Measurements from ENCODE around the gene ATAD3C. TPM values are rescaled to one million over a fixed set of nuclear protein-coding genes. Genes with fewer than 3 reads are reported as not detected.
"Not testable (repeated sequence)": the region's sequence is repeated elsewhere in the genome, so short reads cannot be mapped to it uniquely, and the experiment has no call there.

Gene ATAD3C
- total RNA-seq, 1 experiment from 2014 or later = 2.0 TPM

- H3K27ac Mint-ChIP-seq (ENCODE audit: low read depth, unreplicated experiment) = no peak overlapping the region
- no peaks in the 10 kb centered on the region for H3K27me3 Mint-ChIP-seq (ENCODE audit: insufficient read depth, unreplicated experiment)
- no peak overlapping the region for H3K4me3 Mint-ChIP-seq (ENCODE audit: unreplicated experiment)
- BruUV-seq (replicated peaks) = no TSS peak
- intact Hi-C loops (cut with micrococcal nuclease) = no loop called here
- ChIA-PET CTCF (no interaction called here), POLR2A (no interaction called here)
- no peak for DNase-seq (ENCODE audit: unreplicated experiment)
- H3K4me1 Mint-ChIP-seq (ENCODE audit: insufficient read depth, unreplicated experiment) = no peaks in the 10 kb centered on the region
- peaks cover 33% of the 10 kb centered on the region for H3K36me3 Mint-ChIP-seq (ENCODE audit: insufficient read depth, unreplicated experiment)
- TF ChIP-seq, protein P1, sequence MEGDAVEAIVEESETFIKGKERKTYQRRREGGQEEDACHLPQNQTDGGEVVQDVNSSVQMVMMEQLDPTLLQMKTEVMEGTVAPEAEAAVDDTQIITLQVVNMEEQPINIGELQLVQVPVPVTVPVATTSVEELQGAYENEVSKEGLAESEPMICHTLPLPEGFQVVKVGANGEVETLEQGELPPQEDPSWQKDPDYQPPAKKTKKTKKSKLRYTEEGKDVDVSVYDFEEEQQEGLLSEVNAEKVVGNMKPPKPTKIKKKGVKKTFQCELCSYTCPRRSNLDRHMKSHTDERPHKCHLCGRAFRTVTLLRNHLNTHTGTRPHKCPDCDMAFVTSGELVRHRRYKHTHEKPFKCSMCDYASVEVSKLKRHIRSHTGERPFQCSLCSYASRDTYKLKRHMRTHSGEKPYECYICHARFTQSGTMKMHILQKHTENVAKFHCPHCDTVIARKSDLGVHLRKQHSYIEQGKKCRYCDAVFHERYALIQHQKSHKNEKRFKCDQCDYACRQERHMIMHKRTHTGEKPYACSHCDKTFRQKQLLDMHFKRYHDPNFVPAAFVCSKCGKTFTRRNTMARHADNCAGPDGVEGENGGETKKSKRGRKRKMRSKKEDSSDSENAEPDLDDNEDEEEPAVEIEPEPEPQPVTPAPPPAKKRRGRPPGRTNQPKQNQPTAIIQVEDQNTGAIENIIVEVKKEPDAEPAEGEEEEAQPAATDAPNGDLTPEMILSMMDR (IDR thresholded peaks at IDR 0.05; ENCODE audit: unreplicated experiment) = no peak
- peaks cover 7% of the 10 kb centered on the region for H3K9me3 Mint-ChIP-seq (ENCODE audit: unreplicated experiment)
Measured at GRCh38 chr1:1411626-1412025, 37.9 kb upstream of the ATAD3C start.

GRCh38 chr1:1412311-1412902, 37.1 kb upstream of the ATAD3C start:
- H3K36me3 Mint-ChIP-seq (ENCODE audit: insufficient read depth, unreplicated experiment) = peaks cover 25% of the 10 kb centered on the region

DNA sequence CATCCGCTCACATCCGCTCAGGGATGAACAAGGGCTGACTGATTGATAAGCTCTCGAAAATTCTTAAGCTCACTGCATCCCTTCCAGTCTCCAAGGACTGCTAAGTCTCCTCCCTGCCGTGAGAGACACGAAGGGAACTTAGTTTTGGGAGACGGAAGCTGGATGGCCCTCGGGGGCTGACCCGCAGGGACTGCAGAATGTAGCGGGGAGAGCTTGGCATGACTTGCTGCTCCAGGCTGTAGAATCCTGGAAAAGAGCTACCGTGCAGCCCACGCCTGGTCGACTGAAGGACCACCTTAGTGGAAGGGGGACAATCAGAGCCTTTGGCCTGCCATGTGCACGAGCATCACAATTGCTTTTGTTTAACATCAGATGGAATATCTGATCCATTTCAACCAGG, 33.7 kb upstream of the ATAD3C start:
- DNase-seq (ENCODE audit: unreplicated experiment) = no peak
- intact Hi-C loops (cut with micrococcal nuclease) = no loop called here
- no peak overlapping the region for H3K27ac Mint-ChIP-seq (ENCODE audit: low read depth, unreplicated experiment)
- H3K9me3 Mint-ChIP-seq (ENCODE audit: unreplicated experiment) = peaks cover 7% of the 10 kb centered on the region
- TF ChIP-seq, protein P1 (IDR thresholded peaks at IDR 0.05; ENCODE audit: unreplicated experiment) = no peak
- H3K4me1 Mint-ChIP-seq (ENCODE audit: insufficient read depth, unreplicated experiment) = no peaks in the 10 kb centered on the region
- H3K36me3 Mint-ChIP-seq (ENCODE audit: insufficient read depth, unreplicated experiment) = peaks cover 8% of the 10 kb centered on the region
- ChIA-PET CTCF (interaction anchor here (0.6 to 1.8 kb wide), 3 partner anchors 25 to 591 kb away, joined by 3 to 8 read pairs (median 3); no protein-coding TSS in a partner anchor), POLR2A (interaction anchor here (0.7 to 1.0 kb wide), 2 partner anchors 8 to 17 kb away, joined by 3 read pairs; partner anchors contain the start of genes CCNL2 and MRPL20)
- no peak overlapping the region for H3K4me3 Mint-ChIP-seq (ENCODE audit: unreplicated experiment)
- no TSS peak for BruUV-seq (replicated peaks)
- no peaks in the 10 kb centered on the region for H3K27me3 Mint-ChIP-seq (ENCODE audit: insufficient read depth, unreplicated experiment)

More at GRCh38 chr1:1412311-1412902, 37.1 kb upstream of the ATAD3C start:
- H3K4me3 Mint-ChIP-seq (ENCODE audit: unreplicated experiment); intact Hi-C loops (cut with micrococcal nuclease); H3K4me1 Mint-ChIP-seq (ENCODE audit: insufficient read depth, unreplicated experiment); H3K9me3 Mint-ChIP-seq (ENCODE audit: unreplicated experiment); CTCF ChIA-PET; H3K27me3 Mint-ChIP-seq (ENCODE audit: insufficient read depth, unreplicated experiment); POLR2A ChIA-PET; DNase-seq (ENCODE audit: unreplicated experiment); H3K27ac Mint-ChIP-seq (ENCODE audit: low read depth, unreplicated experiment); BruUV-seq (replicated peaks): not testable (repeated sequence)

DNA sequence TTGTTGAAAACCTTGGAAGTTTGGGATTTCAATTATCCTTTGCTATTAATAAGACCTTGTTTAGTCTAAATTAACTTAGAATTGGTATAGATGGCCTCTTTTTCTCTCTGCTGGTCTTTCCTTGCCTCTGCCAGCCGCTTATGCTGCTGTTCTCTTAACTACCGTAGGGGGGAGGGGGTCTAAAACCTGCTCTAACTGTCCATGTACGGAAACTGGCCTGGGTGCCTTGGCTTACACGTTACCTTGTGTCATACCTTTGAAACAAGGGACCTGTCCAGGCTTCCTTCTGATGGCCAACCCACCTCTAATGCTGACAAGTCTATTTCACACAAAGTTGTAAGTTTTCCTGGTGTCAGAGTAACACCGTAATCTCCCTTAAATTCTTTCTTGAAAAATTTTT, 32.1 kb upstream of the ATAD3C start:
- H3K36me3 Mint-ChIP-seq (ENCODE audit: insufficient read depth, unreplicated experiment); BruUV-seq (replicated peaks); intact Hi-C loops (cut with micrococcal nuclease); H3K27me3 Mint-ChIP-seq (ENCODE audit: insufficient read depth, unreplicated experiment); H3K27ac Mint-ChIP-seq (ENCODE audit: low read depth, unreplicated experiment); H3K4me3 Mint-ChIP-seq (ENCODE audit: unreplicated experiment); DNase-seq (ENCODE audit: unreplicated experiment); H3K4me1 Mint-ChIP-seq (ENCODE audit: insufficient read depth, unreplicated experiment); POLR2A ChIA-PET; CTCF ChIA-PET; H3K9me3 Mint-ChIP-seq (ENCODE audit: unreplicated experiment): not testable (repeated sequence)

DNA sequence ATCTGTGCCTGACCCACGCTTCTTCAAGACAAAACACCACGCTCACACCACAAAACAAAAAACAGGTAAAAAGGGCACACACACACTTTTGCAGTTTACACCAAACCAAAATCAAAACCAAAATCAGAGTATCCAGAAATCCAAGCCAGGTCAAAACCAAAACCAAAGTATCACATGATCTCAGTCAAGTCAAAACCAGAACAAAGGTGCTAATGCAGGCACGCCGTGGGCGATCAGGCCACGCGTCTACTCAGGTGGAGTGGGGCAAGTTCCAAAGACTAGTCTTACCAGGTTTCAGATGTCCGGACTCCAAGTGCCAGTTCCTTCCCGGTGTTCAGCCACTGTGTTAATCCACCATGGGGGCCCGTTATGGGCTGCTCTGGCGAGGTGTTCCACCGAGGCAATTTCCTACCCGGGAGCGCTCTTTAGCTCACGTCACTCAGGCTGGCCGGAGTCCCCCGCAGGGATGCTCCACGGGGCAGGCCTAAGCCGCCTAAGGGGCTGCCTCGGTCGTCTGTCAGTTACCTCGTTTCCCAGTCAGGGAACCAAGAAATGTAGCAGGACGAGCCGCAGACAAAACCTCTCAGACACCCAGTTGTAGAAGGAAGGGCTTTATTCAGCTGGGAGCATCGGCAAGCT, 31.5 kb upstream of the ATAD3C start:
- H3K4me1 Mint-ChIP-seq (ENCODE audit: insufficient read depth, unreplicated experiment); H3K9me3 Mint-ChIP-seq (ENCODE audit: unreplicated experiment); BruUV-seq (replicated peaks); H3K27me3 Mint-ChIP-seq (ENCODE audit: insufficient read depth, unreplicated experiment); CTCF ChIA-PET; DNase-seq (ENCODE audit: unreplicated experiment); POLR2A ChIA-PET; H3K36me3 Mint-ChIP-seq (ENCODE audit: insufficient read depth, unreplicated experiment); H3K27ac Mint-ChIP-seq (ENCODE audit: low read depth, unreplicated experiment); H3K4me3 Mint-ChIP-seq (ENCODE audit: unreplicated experiment); intact Hi-C loops (cut with micrococcal nuclease): not testable (repeated sequence)
